HG02759 (cell line): Measurements from ENCODE around the gene TEX52.

ENCODE experiments used
- ATAC-seq: cut with Tn5 transposase; IDR thresholded peaks from one replicate; pipeline ENCODE4 v1.9.1; 2021; ENCODE audit warnings: mild to moderate bottlenecking, moderate library complexity; ENCODE audit not compliant: unreplicated experiment

The TEX52 gene

GRCh38 chr12:2833810-2834209 is 23.0 kb downstream of the TEX52 start:
- ATAC-seq = no peak

GRCh38 chr12:2833327-2833726 is 23.5 kb downstream of the TEX52 start:
- ATAC-seq = no peak

GRCh38 chr12:2832550-2833127 is 24.2 kb downstream of the TEX52 start:
- ATAC-seq = no peak

- ATAC-seq = no peak
Observed at GRCh38 chr12:2829275-2829674, 27.6 kb downstream of the TEX52 start.

- no peak for ATAC-seq
Observed at GRCh38 chr12:2826721-2827515, 29.9 kb downstream of the TEX52 start.

GRCh38 chr12:2826036-2826435 is 30.8 kb downstream of the TEX52 start:
- ATAC-seq = no peak

- ATAC-seq = no peak
Observed at GRCh38 chr12:2825132-2825531, 31.7 kb downstream of the TEX52 start.

GRCh38 chr12:2824541-2824940 is 32.3 kb downstream of the TEX52 start:
- ATAC-seq = no peak

- ATAC-seq = no peak
Observed at GRCh38 chr12:2823483-2823882, 33.4 kb downstream of the TEX52 start.

GRCh38 chr12:2820432-2820831 is 36.4 kb downstream of the TEX52 start:
- ATAC-seq = no peak

GRCh38 chr12:2819810-2820209 is 37.0 kb downstream of the TEX52 start:
- ATAC-seq = no peak

- peak; percentile 26 for ATAC-seq
Observed at GRCh38 chr12:2813214-2814185, 43.3 kb downstream of the TEX52 start.

- ATAC-seq = peak; percentile 95
Observed at GRCh38 chr12:2812290-2813213, 44.3 kb downstream of the TEX52 start, which contains the start of gene ITFG2. Gene ITFG2 (plus strand): TSS chr12:2812668. CDS start chr12:2812761, 93 bp downstream.

- no peak for ATAC-seq
Observed at GRCh38 chr12:2811801-2812200, 45.0 kb downstream of the TEX52 start.

GRCh38 chr12:2806700-2807099 is 50.1 kb downstream of the TEX52 start:
- ATAC-seq = no peak

- ATAC-seq = no peak
Observed at GRCh38 chr12:2805143-2805520, 51.7 kb downstream of the TEX52 start.

- no peak for ATAC-seq
Observed at GRCh38 chr12:2804393-2805142, 52.3 kb downstream of the TEX52 start.

GRCh38 chr12:2803635-2804392 is 53.0 kb downstream of the TEX52 start:
- no peak for ATAC-seq
